SK-N-SH (cell line): ENCODE measurements around the gene METTL13. TPM values are rescaled to one million over a fixed set of nuclear protein-coding genes. Genes with fewer than 3 reads are reported as not detected.
A peak's percentile ranks its signal among the peaks of the same experiment; 100 is the strongest.

Experiments
- CTCF ChIA-PET: fragments of 300-600, 350-600 bp; formaldehyde crosslinking; extraction: SDS; loops from one replicate; lab custom pipeline; 2021; lab: Yijun Ruan, JAX
- POLR2A ChIA-PET: fragments of 350-600 bp; sonication (Branson Sonifier 250); formaldehyde crosslinking; extraction: SDS; loops from one replicate; lab custom pipeline; 2020; ENCODE audit warnings: antibody characterized with exemption, inconsistent platforms; lab: Yijun Ruan, JAX
- DNase-seq: peaks from one replicate; pipeline ENCODE4 v3.0.0; 2012
- H2AFZ ChIP-seq: fragments of 200-600 bp; sonication (generic); 2 replicates; pipeline ENCODE4 v1.8.1; 2016; ENCODE audit warnings: antibody characterized with exemption, mild to moderate bottlenecking, low read depth
- H3F3A ChIP-seq: fragments of 200-600 bp; sonication (generic); replicated peaks from 2 replicates; pipeline ENCODE3; 2016; ENCODE audit warnings: antibody characterized with exemption, mild to moderate bottlenecking; ENCODE audit not compliant: insufficient read depth
- H3K27ac ChIP-seq, 2 experiments: fragments of 200-500 bp in 1 of 2; fragments of 200-600 bp in 1 of 2; sonication (Bioruptor generic) in 1 of 2; sonication (generic), shearing (Covaris generic) in 1 of 2; 2 replicates each; pipeline versions ENCODE4 v1.5.1 to v1.6.1; 2014 to 2016; ENCODE audit warnings: low read depth in 2 of 2, inconsistent platforms in 1 of 2, low read length in 1 of 2, mild to moderate bottlenecking in 1 of 2, mixed read lengths in 1 of 2
- H3K27me3 ChIP-seq: fragments of 200-600 bp; sonication (generic), shearing (Covaris generic); 2 replicates; pipeline ENCODE4 v1.6.1; 2016; ENCODE audit warnings: mixed run types; ENCODE audit not compliant: insufficient read depth
- H3K36me3 ChIP-seq, 2 experiments: fragments of 200-500 bp in 1 of 2; fragments of 200-600 bp in 1 of 2; sonication (Bioruptor generic) in 1 of 2; sonication (generic) in 1 of 2; replicated peaks in 1 of 2; 2 replicates each; pipeline versions ENCODE3 to v1.5.1; 2014 to 2016; ENCODE audit warnings: low read length in 1 of 2, mild to moderate bottlenecking in 1 of 2; ENCODE audit not compliant: insufficient read depth in 2 of 2, control insufficient read depth in 1 of 2
- H3K4me1 ChIP-seq, 2 experiments: fragments of 200-500 bp in 1 of 2; fragments of 200-600 bp in 1 of 2; sonication (Bioruptor generic) in 1 of 2; sonication (generic), shearing (Covaris generic) in 1 of 2; 2 replicates each; pipeline versions ENCODE4 v1.5.1 to v1.6.1; 2014 to 2016; ENCODE audit warnings: low read depth in 1 of 2, low read length in 1 of 2, mixed run types in 1 of 2; ENCODE audit not compliant: insufficient read depth in 2 of 2, control insufficient read depth in 1 of 2
- H3K4me2 ChIP-seq: fragments of 200-600 bp; sonication (generic), shearing (Covaris generic); 2 replicates; pipeline ENCODE4 v1.6.1; 2017; ENCODE audit warnings: mixed run types
- H3K4me3 ChIP-seq, 2 experiments: fragments of 200-500 bp in 1 of 2; fragments of 200-600 bp in 1 of 2; sonication (Bioruptor generic) in 1 of 2; sonication (generic), shearing (Covaris generic) in 1 of 2; 2 replicates each; pipeline versions ENCODE4 v1.5.1 to v1.8.1; 2014 to 2016; ENCODE audit warnings: low read depth in 2 of 2, inconsistent platforms in 1 of 2, low read length in 1 of 2, mild to moderate bottlenecking in 1 of 2, mixed read lengths in 1 of 2, moderate library complexity in 1 of 2
- H3K79me2 ChIP-seq: fragments of 200-600 bp; sonication (generic); 2 replicates; pipeline ENCODE4 v1.8.1; 2017; ENCODE audit warnings: mild to moderate bottlenecking; ENCODE audit not compliant: insufficient read depth
- H3K9ac ChIP-seq: fragments of 200-600 bp; sonication (generic); 2 replicates; pipeline ENCODE4 v1.6.1; 2017; ENCODE audit warnings: mixed run types
- H3K9me2 ChIP-seq: fragments of 200-600 bp; sonication (generic); 2 replicates; pipeline ENCODE4 v1.6.1; 2017; ENCODE audit warnings: mixed run types
- H3K9me3 ChIP-seq: fragments of 200-600 bp; sonication (generic); 2 replicates; pipeline ENCODE4 v1.6.1; 2017; ENCODE audit warnings: mixed run types, mild to moderate bottlenecking, moderate library complexity
- H4K20me1 ChIP-seq: fragments of 200-600 bp; sonication (generic); 2 replicates; pipeline ENCODE4 v1.6.1; 2017; ENCODE audit warnings: mild to moderate bottlenecking, mixed run types; ENCODE audit not compliant: insufficient read depth
- EP300 ChIP-seq, 2 experiments: IDR thresholded peaks; 2 replicates each; pipeline versions ENCODE4 v1.4.0 to v1.6.1; 2012; ENCODE audit warnings: borderline replicate concordance in 1 of 2, low read depth in 1 of 2, low read length in 1 of 2
- EZH2phosphoT487 ChIP-seq: fragments of 200-600 bp; sonication (generic); IDR thresholded peaks from 2 replicates; pipeline ENCODE4 v1.6.1; 2017; ENCODE audit warnings: low read depth, mixed run types, mild to moderate bottlenecking, antibody characterized with exemption, moderate library complexity, borderline replicate concordance
- FOSL2 ChIP-seq: IDR thresholded peaks from 2 replicates; pipeline ENCODE4 v1.4.0; 2012; ENCODE audit warnings: low read depth, mild to moderate bottlenecking, moderate library complexity, borderline replicate concordance
- FOXJ3 ChIP-seq: sonication (generic); formaldehyde crosslinking; IDR thresholded peaks from 2 replicates; pipeline ENCODE4 v1.5.1; 2020; ENCODE audit warnings: mild to moderate bottlenecking, missing genetic modification reagents
- GABPA ChIP-seq: IDR thresholded peaks from 2 replicates; pipeline ENCODE4 v1.4.0; 2012; ENCODE audit warnings: low read depth, mild to moderate bottlenecking
- MXI1 ChIP-seq: IDR thresholded peaks from 2 replicates; pipeline ENCODE4 v1.6.1; 2012; ENCODE audit warnings: mild to moderate bottlenecking, low read depth, low read length, improper control_type of control experiment
- NRF1 ChIP-seq: IDR thresholded peaks from 2 replicates; pipeline ENCODE4 v1.6.1; 2012; ENCODE audit warnings: low read depth, mild to moderate bottlenecking, low read length
- RAD21 ChIP-seq: IDR thresholded peaks from 2 replicates; pipeline ENCODE4 v1.6.1; 2012; ENCODE audit warnings: mild to moderate bottlenecking, low read length
- WGBS: methylation state at CpG from one replicate; pipeline ENCODE4 v1.1.6; 2017; ENCODE audit warnings: low lambda C conversion rate; 5-methylcytosine and 5-hydroxymethylcytosine counted together
- polyA plus RNA-seq, 3 experiments: library from polyadenylated mRNA; depleted of rRNA; stranded (reverse); fragments of >200 nt; gene quantifications; 2 replicates each; pipeline ENCODE4 v1.2.3, GENCODE V29; 2012
- TF ChIP-seq, protein P1 (sequence below): IDR thresholded peaks from 2 replicates; pipeline ENCODE4 v1.4.0; 2012; ENCODE audit warnings: low read depth, borderline replicate concordance
- TF ChIP-seq, protein P2 (sequence below): IDR thresholded peaks from 2 replicates; pipeline ENCODE4; 2012
- TF ChIP-seq, protein P3 (sequence below): fragments of 200-600 bp; sonication (generic); IDR thresholded peaks from 2 replicates; pipeline ENCODE4 v1.6.1; 2017; ENCODE audit warnings: antibody characterized with exemption, mild to moderate bottlenecking, moderate library complexity
- TF ChIP-seq, protein P4 (sequence below): IDR thresholded peaks from 2 replicates; pipeline ENCODE4 v1.4.0; 2012; ENCODE audit warnings: low read depth

Gene METTL13
- polyA plus RNA-seq, 1 of the 3 experiments (the other 2 are of a cell fraction), result 32.7 TPM

DNA sequence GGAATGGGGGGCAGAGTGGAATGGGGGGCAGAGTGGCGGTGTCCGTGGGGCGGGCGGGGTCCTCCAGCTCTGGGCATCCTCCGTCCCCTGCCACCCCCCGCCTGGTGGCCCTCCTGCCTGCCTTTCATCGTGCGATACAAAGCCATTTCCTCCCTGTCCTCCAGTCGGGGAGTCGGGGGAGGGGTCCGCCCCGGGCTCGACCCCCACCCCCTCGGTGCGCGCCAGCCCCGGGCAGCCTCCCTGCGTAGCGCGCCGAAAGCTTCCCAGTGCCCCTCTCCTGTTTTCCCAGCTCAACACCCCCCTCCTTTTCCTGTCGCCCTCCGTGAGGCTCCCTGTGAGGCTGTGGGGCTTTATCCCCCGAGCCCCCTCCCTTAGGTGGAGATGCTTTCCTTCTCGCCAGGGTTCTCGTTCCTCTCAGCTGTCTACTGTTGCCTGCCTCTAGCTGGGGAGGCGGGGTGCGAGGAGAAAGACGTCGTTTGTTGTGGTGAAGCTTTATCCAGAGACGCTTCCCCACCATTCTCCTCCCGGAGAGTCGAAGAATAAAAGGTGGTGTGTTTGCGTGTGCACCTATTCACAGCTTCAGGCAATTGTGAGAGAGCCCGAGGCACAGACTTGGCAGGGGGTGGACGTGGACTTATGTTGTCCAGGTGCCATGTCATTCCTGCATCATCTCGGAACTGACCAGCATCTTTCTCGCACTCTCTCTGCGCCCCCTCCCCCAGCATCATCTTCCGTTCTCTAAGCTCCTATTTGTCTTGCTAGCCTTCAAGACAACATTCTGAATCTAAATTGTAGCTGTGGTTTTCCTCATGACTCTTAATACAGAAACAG, 60.7 kb downstream of the METTL13 start:
- Histone ChIP-seq H2AFZ (peak overlapping the region; percentile 93), H3K27me3 (peaks cover 26% of the 10 kb centered on the region), H3K4me2 (peak overlapping the region; percentile 77), H3K36me3 (no peaks in the 10 kb centered on the region), H3K9me3 (no peaks in the 10 kb centered on the region), H3K9me2 (no peaks in the 10 kb centered on the region), H4K20me1 (no peaks in the 10 kb centered on the region), H3K4me3 (peak overlapping the region; percentile 49 to 60; a peak in 3 of 4 replicates), H3K9ac (no peak overlapping the region), H3F3A (no peaks in the 10 kb centered on the region), H3K27ac (no peak overlapping the region), H3K4me1 (peaks cover 0 to 15% of the 10 kb centered on the region in 2 experiments; a peak in 2 of 4 replicates), H3K79me2 (no peaks in the 10 kb centered on the region)
- TF ChIP-seq NRF1 (no peak), RAD21 (no peak), EP300 (IDR thresholded peaks at IDR 0.05; ENCODE audit: borderline replicate concordance in 1 of 2, low read depth in 1 of 2, low read length in 1 of 2) (no peak), EZH2phosphoT487 (no peak), FOSL2 (no peak), GABPA (no peak)
- TF ChIP-seq, protein P1, sequence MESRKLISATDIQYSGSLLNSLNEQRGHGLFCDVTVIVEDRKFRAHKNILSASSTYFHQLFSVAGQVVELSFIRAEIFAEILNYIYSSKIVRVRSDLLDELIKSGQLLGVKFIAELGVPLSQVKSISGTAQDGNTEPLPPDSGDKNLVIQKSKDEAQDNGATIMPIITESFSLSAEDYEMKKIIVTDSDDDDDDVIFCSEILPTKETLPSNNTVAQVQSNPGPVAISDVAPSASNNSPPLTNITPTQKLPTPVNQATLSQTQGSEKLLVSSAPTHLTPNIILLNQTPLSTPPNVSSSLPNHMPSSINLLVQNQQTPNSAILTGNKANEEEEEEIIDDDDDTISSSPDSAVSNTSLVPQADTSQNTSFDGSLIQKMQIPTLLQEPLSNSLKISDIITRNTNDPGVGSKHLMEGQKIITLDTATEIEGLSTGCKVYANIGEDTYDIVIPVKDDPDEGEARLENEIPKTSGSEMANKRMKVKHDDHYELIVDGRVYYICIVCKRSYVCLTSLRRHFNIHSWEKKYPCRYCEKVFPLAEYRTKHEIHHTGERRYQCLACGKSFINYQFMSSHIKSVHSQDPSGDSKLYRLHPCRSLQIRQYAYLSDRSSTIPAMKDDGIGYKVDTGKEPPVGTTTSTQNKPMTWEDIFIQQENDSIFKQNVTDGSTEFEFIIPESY, result no peak
- ChIA-PET CTCF (interaction anchor here (1.0 to 2.6 kb wide), 5 partner anchors 32 to 198 kb away, joined by 3 to 10 read pairs (median 3); no protein-coding TSS in a partner anchor), POLR2A (interaction anchor here (1.1 kb wide), 1 partner anchor 101 kb away, joined by 3 read pairs; the partner anchor contains the start of gene VAMP4)
- WGBS, result 6% methylated on average over 36 of the region's 40 CpGs
- peak; percentile 64 for DNase-seq

DNA sequence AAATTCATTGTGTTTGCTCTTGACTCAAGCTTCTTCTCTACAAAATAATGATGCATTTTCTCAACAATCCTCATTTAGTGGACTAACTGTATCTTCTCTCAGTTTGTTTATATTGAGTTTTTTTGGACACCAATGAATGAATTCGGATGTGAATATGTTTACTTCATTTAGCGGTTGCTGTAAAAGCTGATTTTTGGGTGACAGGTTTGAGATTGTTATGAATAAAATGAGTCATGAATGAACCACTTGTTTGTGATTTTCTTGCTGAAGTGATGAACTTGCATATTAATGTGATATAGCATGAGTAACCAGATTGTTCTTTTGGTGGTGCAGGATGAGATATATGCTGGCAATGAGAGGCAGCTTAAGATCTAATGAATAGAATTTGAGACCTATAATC, 62.9 kb downstream of the METTL13 start:
- 73% methylated on average over 2 of the region's 2 CpGs for WGBS
- Histone ChIP-seq H3K27me3 (peaks cover 31% of the 10 kb centered on the region), H3K36me3 (no peaks in the 10 kb centered on the region), H3K4me1 (peaks cover 0 to 15% of the 10 kb centered on the region in 2 experiments; a peak in 2 of 4 replicates), H3K27ac (no peak overlapping the region), H3K4me3 (no peak overlapping the region), H3K4me2 (no peak overlapping the region), H2AFZ (no peak overlapping the region), H3K9me2 (no peaks in the 10 kb centered on the region), H3K9me3 (no peaks in the 10 kb centered on the region), H3K79me2 (no peaks in the 10 kb centered on the region), H4K20me1 (no peaks in the 10 kb centered on the region), H3K9ac (no peak overlapping the region), H3F3A (no peaks in the 10 kb centered on the region)
- ChIA-PET CTCF (no interaction called here), POLR2A (no interaction called here)
- TF ChIP-seq FOXJ3 (no peak), NRF1 (no peak), MXI1 (no peak)
- TF ChIP-seq, protein P2, sequence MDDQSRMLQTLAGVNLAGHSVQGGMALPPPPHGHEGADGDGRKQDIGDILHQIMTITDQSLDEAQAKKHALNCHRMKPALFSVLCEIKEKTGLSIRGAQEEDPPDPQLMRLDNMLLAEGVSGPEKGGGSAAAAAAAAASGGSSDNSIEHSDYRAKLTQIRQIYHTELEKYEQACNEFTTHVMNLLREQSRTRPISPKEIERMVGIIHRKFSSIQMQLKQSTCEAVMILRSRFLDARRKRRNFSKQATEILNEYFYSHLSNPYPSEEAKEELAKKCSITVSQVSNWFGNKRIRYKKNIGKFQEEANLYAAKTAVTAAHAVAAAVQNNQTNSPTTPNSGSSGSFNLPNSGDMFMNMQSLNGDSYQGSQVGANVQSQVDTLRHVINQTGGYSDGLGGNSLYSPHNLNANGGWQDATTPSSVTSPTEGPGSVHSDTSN, result no peak
- TF ChIP-seq, protein P3, sequence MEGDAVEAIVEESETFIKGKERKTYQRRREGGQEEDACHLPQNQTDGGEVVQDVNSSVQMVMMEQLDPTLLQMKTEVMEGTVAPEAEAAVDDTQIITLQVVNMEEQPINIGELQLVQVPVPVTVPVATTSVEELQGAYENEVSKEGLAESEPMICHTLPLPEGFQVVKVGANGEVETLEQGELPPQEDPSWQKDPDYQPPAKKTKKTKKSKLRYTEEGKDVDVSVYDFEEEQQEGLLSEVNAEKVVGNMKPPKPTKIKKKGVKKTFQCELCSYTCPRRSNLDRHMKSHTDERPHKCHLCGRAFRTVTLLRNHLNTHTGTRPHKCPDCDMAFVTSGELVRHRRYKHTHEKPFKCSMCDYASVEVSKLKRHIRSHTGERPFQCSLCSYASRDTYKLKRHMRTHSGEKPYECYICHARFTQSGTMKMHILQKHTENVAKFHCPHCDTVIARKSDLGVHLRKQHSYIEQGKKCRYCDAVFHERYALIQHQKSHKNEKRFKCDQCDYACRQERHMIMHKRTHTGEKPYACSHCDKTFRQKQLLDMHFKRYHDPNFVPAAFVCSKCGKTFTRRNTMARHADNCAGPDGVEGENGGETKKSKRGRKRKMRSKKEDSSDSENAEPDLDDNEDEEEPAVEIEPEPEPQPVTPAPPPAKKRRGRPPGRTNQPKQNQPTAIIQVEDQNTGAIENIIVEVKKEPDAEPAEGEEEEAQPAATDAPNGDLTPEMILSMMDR, result no peak
- TF ChIP-seq, protein P4, sequence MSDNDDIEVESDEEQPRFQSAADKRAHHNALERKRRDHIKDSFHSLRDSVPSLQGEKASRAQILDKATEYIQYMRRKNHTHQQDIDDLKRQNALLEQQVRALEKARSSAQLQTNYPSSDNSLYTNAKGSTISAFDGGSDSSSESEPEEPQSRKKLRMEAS, result no peak
- no peak for DNase-seq
